IPS DF 6.9 (cell line): Measurements from ENCODE around the gene TPO.
"Not testable (repeated sequence)": the region's sequence is repeated elsewhere in the genome, so short reads cannot be mapped to it uniquely, and the experiment has no call there.

Experiments
- DNase-seq: peaks from one replicate; pipeline ENCODE4 v3.0.0-alpha.2; 2013; ENCODE audit warnings: low read depth, low spot score
- H3K27ac ChIP-seq: one replicate; pipeline ENCODE4 v1.5.1; 2013; ENCODE audit warnings: low read length, control low read depth
- H3K27me3 ChIP-seq: 2 replicates; pipeline ENCODE4 v1.6.1; 2013; ENCODE audit warnings: mild to moderate bottlenecking, low read length; ENCODE audit not compliant: control insufficient read depth, insufficient read depth
- H3K36me3 ChIP-seq: 2 replicates; pipeline ENCODE4 v1.6.1; 2013; ENCODE audit warnings: low read length; ENCODE audit not compliant: control insufficient read depth, insufficient read depth
- H3K4me1 ChIP-seq: 2 replicates; pipeline ENCODE4 v1.6.1; 2013; ENCODE audit warnings: low read length; ENCODE audit not compliant: control insufficient read depth, insufficient read depth
- H3K4me3 ChIP-seq: 2 replicates; pipeline ENCODE4 v1.5.1; 2013; ENCODE audit warnings: mild to moderate bottlenecking, low read length
- H3K9me3 ChIP-seq: 2 replicates; pipeline ENCODE4 v1.6.1; 2013; ENCODE audit warnings: low read length, inconsistent platforms; ENCODE audit not compliant: control insufficient read depth, insufficient read depth
- WGBS: extraction: QIAGEN DNeasy Blood & Tissue Kit; methylation state at CpG from one replicate; pipeline ENCODE4 v1.1.7; 2013; ENCODE audit warnings: mixed read lengths, missing lambda C conversion rate; ENCODE audit not compliant: insufficient read length, insufficient coverage; 5-methylcytosine and 5-hydroxymethylcytosine counted together

The TPO gene

GRCh38 chr2:1482253-1482675, 69.0 kb downstream of the TPO start:
- Histone ChIP-seq H3K36me3 (no peaks in the 10 kb centered on the region; the same call in 1 of the 2 replicates), H3K27me3 (no peaks in the 10 kb centered on the region), H3K27ac (no peak overlapping the region), H3K4me3 (no peak overlapping the region), H3K9me3 (no peaks in the 10 kb centered on the region), H3K4me1 (peaks cover 1% of the 10 kb centered on the region; the same call in 1 of the 2 replicates)
- WGBS = no CpG with 5 or more reads among the region's 9 CpGs
- DNase-seq = no peak

GRCh38 chr2:1482981-1483380, 69.7 kb downstream of the TPO start:
- Histone ChIP-seq H3K4me1 (peaks cover 1% of the 10 kb centered on the region; the same call in 1 of the 2 replicates), H3K4me3 (no peak overlapping the region), H3K9me3 (no peaks in the 10 kb centered on the region), H3K27ac (no peak overlapping the region), H3K27me3 (no peaks in the 10 kb centered on the region), H3K36me3 (no peaks in the 10 kb centered on the region)
- WGBS = no CpG with 5 or more reads among the region's 4 CpGs
- DNase-seq = no peak

- H3K4me3 ChIP-seq = no peak overlapping the region
- WGBS = no CpG with 5 or more reads among the region's 9 CpGs
- no peak overlapping the region for H3K27ac ChIP-seq
- no peaks in the 10 kb centered on the region for H3K9me3 ChIP-seq
- H3K27me3 ChIP-seq = no peaks in the 10 kb centered on the region
- no peak for DNase-seq
- no peaks in the 10 kb centered on the region for H3K36me3 ChIP-seq
- peaks cover 1% of the 10 kb centered on the region; the same call in 1 of the 2 replicates for H3K4me1 ChIP-seq
Observed at GRCh38 chr2:1483551-1483950, 70.3 kb downstream of the TPO start.

DNA sequence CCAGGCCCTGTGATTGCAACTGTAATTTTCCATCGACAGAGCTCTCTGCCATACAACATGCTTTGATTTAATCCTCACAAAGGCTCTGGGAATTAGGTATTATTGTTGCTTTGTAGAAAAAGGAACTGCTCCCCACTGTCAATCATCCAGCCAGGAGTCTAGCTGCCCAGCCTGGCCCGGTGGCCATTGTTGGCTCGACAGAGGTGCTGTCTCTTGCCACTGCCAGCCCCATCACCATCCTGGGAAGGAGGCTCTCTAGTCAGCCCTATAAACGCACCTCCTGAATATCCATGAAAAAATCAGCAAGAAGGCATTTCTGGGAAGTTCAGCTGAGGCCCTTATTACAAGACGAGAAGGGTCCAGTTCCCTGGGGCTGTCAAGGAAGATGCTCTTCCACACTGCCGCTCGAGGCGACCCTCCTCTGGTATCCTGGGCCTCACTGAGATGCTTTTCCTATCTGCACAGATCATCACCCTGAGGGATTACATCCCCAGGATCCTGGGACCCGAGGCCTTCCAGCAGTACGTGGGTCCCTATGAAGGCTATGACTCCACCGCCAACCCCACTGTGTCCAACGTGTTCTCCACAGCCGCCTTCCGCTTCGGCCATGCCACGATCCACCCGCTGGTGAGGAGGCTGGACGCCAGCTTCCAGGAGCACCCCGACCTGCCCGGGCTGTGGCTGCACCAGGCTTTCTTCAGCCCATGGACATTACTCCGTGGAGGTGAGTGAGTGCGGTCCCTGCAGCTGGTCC, 71.0 kb downstream of the TPO start:
- Histone ChIP-seq H3K9me3 (no peaks in the 10 kb centered on the region), H3K27me3 (no peaks in the 10 kb centered on the region), H3K36me3 (no peaks in the 10 kb centered on the region), H3K4me1 (peaks cover 1% of the 10 kb centered on the region; the same call in 1 of the 2 replicates), H3K4me3 (no peak overlapping the region), H3K27ac (no peak overlapping the region)
- WGBS = no CpG with 5 or more reads among the region's 22 CpGs
- DNase-seq = no peak

DNA sequence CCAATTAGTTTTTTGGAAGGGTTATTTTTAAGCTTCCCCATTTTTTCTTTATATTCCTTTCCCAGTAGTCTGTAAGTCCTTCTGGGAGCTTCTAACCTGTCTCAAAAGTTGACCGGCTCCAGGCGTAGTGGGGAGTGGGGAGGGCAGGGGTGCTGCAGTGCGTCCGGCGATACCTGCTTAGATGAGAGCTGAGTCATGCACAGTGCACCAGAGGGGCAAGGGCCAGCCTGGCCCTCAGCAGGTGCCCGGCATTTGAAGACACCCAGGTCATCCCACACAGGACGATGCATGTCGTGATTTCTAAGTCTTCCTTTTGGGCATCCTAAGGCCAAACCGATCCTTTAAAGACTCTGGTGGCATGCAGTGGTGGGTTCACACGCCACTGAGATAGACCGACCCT, 73.4 kb downstream of the TPO start:
- Histone ChIP-seq H3K27me3 (no peaks in the 10 kb centered on the region), H3K4me3 (no peak overlapping the region), H3K9me3 (no peaks in the 10 kb centered on the region), H3K27ac (no peak overlapping the region), H3K4me1 (peaks cover 1% of the 10 kb centered on the region; the same call in 1 of the 2 replicates), H3K36me3 (no peaks in the 10 kb centered on the region)
- DNase-seq = no peak
- no CpG with 5 or more reads among the region's 11 CpGs for WGBS

- H3K36me3 ChIP-seq = no peaks in the 10 kb centered on the region
- DNase-seq = no peak
- H3K4me3 ChIP-seq = no peak overlapping the region
- WGBS = no CpG with 5 or more reads among the region's 9 CpGs
- H3K4me1 ChIP-seq = peaks cover 1% of the 10 kb centered on the region; the same call in 1 of the 2 replicates
- no peak overlapping the region for H3K27ac ChIP-seq
- no peaks in the 10 kb centered on the region for H3K9me3 ChIP-seq
- H3K27me3 ChIP-seq = no peaks in the 10 kb centered on the region
Observed at GRCh38 chr2:1487758-1488157, 74.5 kb downstream of the TPO start.

DNA sequence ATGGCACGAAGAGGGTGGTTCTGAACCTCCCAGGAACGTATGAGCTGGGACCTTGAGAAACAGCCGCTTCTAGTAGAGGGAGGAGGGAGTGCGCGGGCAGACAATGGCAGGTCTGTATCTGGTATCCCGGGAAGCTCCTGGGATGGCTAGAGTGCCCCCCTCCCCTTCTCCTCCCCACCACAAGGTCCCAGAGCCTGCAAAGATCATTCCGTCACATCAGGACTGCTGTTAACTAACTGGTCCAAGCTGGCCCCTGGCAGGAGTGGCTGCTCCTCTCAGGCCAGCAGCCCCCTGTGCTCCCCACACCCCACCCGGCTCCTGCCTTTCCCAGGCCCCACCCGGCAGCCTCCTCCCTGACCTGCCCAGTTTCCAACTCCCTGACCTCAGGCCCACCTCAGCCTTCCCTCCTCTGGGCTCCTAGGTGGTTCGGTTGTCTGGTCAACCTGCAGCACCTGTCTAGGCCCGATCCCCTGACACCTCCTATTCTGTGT, 75.0 kb downstream of the TPO start:
- no peaks in the 10 kb centered on the region for H3K27me3 ChIP-seq
- no peaks in the 10 kb centered on the region for H3K36me3 ChIP-seq
- H3K9me3 ChIP-seq = no peaks in the 10 kb centered on the region
- no peak overlapping the region for H3K27ac ChIP-seq
- WGBS = no CpG with 5 or more reads among the region's 11 CpGs
- no peak overlapping the region for H3K4me3 ChIP-seq
- H3K4me1 ChIP-seq = peaks cover 1% of the 10 kb centered on the region; the same call in 1 of the 2 replicates
- DNase-seq = no peak

GRCh38 chr2:1488851-1489250, 75.6 kb downstream of the TPO start:
- H3K27ac ChIP-seq = no peak overlapping the region
- no peaks in the 10 kb centered on the region for H3K9me3 ChIP-seq
- no CpG with 5 or more reads among the region's 6 CpGs for WGBS
- H3K4me1 ChIP-seq = peaks cover 1% of the 10 kb centered on the region; the same call in 1 of the 2 replicates
- no peak overlapping the region for H3K4me3 ChIP-seq
- no peaks in the 10 kb centered on the region for H3K36me3 ChIP-seq
- H3K27me3 ChIP-seq = no peaks in the 10 kb centered on the region
- DNase-seq = no peak

DNA sequence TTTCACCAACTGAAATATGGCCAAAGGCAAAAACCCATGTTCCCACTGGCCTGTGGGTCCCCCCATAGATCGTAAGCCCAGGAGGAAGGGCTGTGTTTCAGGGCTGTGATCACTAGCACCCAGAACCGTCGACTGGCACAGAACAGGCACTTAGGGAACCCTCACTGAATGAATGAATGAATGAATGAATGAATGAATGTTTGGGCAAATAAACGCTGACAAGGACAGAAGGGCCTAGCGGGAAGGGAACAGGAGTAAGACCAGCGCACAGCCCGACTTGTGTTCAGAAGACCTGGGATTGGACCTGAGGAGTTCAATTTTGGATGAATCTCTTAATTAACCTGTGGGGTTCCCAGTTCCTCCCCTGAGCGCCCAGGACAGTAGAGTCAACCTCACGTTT, 76.2 kb downstream of the TPO start:
- no peaks in the 10 kb centered on the region for H3K27me3 ChIP-seq
- H3K36me3 ChIP-seq = no peaks in the 10 kb centered on the region
- no CpG with 5 or more reads among the region's 9 CpGs for WGBS
- no peak overlapping the region for H3K4me3 ChIP-seq
- no peaks in the 10 kb centered on the region for H3K9me3 ChIP-seq
- H3K27ac ChIP-seq = no peak overlapping the region
- peaks cover 1% of the 10 kb centered on the region; the same call in 1 of the 2 replicates for H3K4me1 ChIP-seq
- DNase-seq = no peak

- DNase-seq, H3K4me1 ChIP-seq, H3K27me3 ChIP-seq, H3K9me3 ChIP-seq, H3K27ac ChIP-seq, H3K36me3 ChIP-seq, H3K4me3 ChIP-seq: not testable (repeated sequence)
- no CpG with 5 or more reads among the region's 16 CpGs for WGBS
Observed at GRCh38 chr2:1490381-1490780, 77.1 kb downstream of the TPO start.

DNA sequence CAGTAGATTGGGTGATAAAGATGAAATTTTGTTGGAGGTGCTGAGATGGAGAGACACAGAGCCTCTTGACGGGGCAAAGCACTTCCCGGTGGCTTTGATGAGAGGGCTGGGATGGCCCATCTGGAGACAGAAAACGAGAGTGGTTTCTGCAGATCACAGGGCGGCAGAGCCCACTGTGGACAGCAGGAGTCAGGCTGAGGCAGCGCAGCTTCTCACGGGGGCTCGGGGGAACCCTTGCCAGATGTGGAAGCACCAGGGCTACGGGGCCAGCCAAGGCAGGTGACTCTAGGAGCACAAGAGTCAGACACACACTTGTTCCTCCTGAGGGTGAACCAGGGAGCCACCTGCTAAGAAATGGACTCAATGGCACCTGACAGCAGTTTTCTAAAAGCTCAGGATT, 78.5 kb downstream of the TPO start:
- no peak overlapping the region for H3K4me3 ChIP-seq
- no peaks in the 10 kb centered on the region for H3K27me3 ChIP-seq
- no peaks in the 10 kb centered on the region for H3K4me1 ChIP-seq
- H3K36me3 ChIP-seq = no peaks in the 10 kb centered on the region; the same call in 1 of the 2 replicates
- WGBS = no CpG with 5 or more reads among the region's 8 CpGs
- no peak overlapping the region for H3K27ac ChIP-seq
- H3K9me3 ChIP-seq = no peaks in the 10 kb centered on the region
- DNase-seq = no peak
